PFSK-1 (cell line): ENCODE results near the gene FAM3A.
A peak's percentile ranks its signal among the peaks of the same experiment; 100 is the strongest.

Source experiments
- FOXP2 ChIP-seq: optimal IDR thresholded peaks from 2 replicates; pipeline ENCODE3; 2011; ENCODE audit warnings: borderline replicate concordance, control low read depth, inconsistent platforms; ENCODE audit not compliant: insufficient read depth; ENCODE audit errors: extremely low read length, extremely low read depth
- POLR2AphosphoS5 ChIP-seq: IDR thresholded peaks from 2 replicates; pipeline ENCODE4 v1.6.1; 2012; ENCODE audit warnings: low read depth, mild to moderate bottlenecking, control low read depth, low read length, moderate library complexity
- SIN3A ChIP-seq: IDR thresholded peaks from 2 replicates; pipeline ENCODE4 v1.6.1; 2012; ENCODE audit warnings: mild to moderate bottlenecking, low read length, moderate library complexity, borderline replicate concordance; ENCODE audit not compliant: insufficient read depth
- TAF1 ChIP-seq: IDR thresholded peaks from 2 replicates; pipeline ENCODE4 v1.6.1; 2012; ENCODE audit warnings: low read length, control low read depth, borderline replicate concordance; ENCODE audit not compliant: insufficient read depth
- TF ChIP-seq, protein P1 (sequence below), 2 experiments: IDR thresholded peaks; 2 replicates each; pipeline versions ENCODE4 v1.6.1 to v1.8.0; 2011 to 2012; ENCODE audit warnings: low read depth in 2 of 2, low read length in 2 of 2, control low read depth in 1 of 2, inconsistent platforms in 1 of 2, mild to moderate bottlenecking in 1 of 2, moderate library complexity in 1 of 2; ENCODE audit not compliant: insufficient read depth in 1 of 2

The FAM3A gene

DNA sequence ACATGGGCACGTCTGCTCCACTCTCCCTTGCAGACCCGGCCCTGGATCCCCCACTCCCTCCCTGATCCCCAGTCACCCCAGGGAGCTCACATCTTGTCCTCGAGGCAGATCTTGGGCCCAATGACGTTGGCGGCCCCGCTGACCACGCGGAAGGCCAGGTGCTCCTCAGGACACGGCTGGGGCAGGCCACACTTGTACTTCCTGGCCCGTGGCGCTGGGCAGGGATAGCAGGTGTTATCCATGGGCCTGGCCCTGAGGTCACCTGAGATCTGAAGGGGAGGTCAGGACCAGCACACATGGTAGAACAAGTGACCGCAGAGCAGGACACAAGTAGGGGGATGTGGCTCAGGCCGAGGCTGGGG, 7.7 kb downstream of the FAM3A start:
- TF ChIP-seq SIN3A (no peak), POLR2AphosphoS5 (no peak), FOXP2 (no peak), TAF1 (no peak)
- TF ChIP-seq, protein P1, sequence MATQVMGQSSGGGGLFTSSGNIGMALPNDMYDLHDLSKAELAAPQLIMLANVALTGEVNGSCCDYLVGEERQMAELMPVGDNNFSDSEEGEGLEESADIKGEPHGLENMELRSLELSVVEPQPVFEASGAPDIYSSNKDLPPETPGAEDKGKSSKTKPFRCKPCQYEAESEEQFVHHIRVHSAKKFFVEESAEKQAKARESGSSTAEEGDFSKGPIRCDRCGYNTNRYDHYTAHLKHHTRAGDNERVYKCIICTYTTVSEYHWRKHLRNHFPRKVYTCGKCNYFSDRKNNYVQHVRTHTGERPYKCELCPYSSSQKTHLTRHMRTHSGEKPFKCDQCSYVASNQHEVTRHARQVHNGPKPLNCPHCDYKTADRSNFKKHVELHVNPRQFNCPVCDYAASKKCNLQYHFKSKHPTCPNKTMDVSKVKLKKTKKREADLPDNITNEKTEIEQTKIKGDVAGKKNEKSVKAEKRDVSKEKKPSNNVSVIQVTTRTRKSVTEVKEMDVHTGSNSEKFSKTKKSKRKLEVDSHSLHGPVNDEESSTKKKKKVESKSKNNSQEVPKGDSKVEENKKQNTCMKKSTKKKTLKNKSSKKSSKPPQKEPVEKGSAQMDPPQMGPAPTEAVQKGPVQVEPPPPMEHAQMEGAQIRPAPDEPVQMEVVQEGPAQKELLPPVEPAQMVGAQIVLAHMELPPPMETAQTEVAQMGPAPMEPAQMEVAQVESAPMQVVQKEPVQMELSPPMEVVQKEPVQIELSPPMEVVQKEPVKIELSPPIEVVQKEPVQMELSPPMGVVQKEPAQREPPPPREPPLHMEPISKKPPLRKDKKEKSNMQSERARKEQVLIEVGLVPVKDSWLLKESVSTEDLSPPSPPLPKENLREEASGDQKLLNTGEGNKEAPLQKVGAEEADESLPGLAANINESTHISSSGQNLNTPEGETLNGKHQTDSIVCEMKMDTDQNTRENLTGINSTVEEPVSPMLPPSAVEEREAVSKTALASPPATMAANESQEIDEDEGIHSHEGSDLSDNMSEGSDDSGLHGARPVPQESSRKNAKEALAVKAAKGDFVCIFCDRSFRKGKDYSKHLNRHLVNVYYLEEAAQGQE (IDR thresholded peaks at IDR 0.05; ENCODE audit: insufficient read depth in 1 of 2, low read depth in 2 of 2, low read length in 2 of 2) = no peak

DNA sequence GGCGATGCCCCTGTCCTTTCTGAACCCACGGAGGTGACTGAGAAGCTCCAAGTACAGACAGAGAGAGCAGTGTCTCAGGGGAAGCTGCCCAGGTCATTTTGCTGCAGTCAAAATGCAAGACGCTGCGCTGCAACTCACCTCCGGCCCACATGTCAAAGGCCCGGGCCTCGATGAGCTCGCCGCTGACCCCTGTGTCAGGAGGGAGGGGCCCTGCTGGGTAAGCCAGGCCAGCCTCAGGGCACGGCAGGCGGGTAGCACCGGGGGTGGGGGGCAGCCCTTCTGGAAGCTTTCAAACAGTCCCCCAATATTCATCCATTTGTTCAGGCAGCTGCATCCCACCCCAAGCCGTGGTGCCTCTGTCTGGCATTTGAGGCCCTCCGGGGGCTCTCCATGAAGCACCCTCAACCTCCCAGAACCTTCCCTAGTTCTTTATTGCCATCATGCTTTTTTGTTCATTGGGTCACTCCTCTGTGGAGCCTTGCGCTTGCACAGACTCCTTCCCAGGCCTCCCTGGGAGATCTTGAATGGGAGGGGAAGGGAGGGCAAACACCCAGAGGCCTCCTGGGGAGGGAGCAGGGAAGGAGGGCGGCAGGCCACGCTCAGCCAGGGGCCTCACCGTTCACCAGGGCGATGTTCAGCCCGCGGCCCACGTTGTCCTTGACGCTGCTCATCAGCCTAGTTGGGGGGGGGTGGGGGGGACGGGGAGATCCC, 8.2 kb downstream of the FAM3A start:
- TF ChIP-seq TAF1 = no peak
- TF ChIP-seq POLR2AphosphoS5 = no peak
- TF ChIP-seq, protein P1 (IDR thresholded peaks at IDR 0.05; ENCODE audit: insufficient read depth in 1 of 2, low read depth in 2 of 2, low read length in 2 of 2) = no peak
- no peak for TF ChIP-seq FOXP2
- TF ChIP-seq SIN3A = no peak

DNA sequence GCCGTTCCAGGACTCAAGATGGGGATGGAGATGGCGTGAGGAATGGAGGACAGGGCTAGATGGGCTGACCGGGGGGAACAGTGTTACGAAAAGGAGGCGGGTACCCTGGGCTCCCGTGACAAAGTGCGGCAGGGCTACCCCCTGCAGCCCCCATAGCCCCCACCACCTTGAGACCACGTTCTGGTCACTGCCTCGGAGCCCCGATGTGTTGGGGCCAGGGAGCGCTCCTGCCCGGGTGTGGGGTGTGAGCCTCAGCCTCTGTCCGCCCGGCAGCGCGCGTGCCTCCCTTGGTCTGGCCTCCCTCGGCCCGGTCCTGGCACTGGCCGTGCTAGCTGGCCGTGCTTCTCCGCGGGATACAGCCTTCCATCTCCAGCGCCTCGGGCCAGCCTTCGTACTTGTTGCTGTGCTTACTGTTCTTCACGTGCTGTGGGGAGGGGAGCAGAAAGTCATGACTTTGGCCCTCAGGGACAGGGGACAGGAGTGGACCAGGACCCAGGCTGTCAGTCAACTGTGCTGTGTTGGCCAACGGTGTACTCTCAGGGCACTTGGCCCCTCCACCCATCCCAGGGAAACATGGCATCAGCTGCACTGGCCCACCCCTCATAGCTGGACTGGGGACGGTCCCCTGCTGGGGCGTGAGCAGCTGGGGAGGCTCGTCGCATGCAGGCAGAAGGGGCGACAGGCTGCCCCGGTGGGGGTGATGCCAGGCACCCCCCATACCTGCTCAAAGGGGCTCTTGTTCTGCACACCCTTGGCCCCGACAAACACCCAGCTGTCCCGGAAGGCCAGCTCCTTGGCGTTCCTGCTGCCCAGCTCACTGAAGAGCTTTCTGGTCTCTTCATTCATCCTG, 9.3 kb downstream of the FAM3A start:
- TF ChIP-seq TAF1 (no peak), SIN3A (no peak), POLR2AphosphoS5 (no peak), FOXP2 (no peak)
- TF ChIP-seq, protein P1 (IDR thresholded peaks at IDR 0.05; ENCODE audit: insufficient read depth in 1 of 2, low read depth in 2 of 2, low read length in 2 of 2) = no peak

DNA sequence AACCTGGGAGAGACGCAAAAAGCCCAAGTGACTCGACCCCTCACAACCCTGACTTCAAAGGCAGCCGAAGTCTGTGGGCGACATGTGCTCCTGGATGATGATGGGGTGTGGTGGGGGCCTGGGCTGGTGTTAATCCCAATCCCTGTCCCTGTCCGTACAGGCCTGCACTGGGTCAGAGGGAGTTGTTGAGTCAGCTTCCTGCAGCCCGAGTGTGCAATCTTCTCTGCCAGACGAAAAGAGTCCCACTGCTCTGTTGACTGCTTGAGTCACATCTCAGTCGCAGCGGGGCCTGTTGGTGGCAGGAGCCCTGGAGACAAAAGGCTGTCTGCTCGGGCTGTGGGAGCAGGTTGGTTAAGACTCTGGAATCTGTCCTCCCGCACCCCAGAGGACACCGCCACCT, 10.3 kb downstream of the FAM3A start:
- no peak for TF ChIP-seq POLR2AphosphoS5
- TF ChIP-seq FOXP2 = peak; percentile 6

DNA sequence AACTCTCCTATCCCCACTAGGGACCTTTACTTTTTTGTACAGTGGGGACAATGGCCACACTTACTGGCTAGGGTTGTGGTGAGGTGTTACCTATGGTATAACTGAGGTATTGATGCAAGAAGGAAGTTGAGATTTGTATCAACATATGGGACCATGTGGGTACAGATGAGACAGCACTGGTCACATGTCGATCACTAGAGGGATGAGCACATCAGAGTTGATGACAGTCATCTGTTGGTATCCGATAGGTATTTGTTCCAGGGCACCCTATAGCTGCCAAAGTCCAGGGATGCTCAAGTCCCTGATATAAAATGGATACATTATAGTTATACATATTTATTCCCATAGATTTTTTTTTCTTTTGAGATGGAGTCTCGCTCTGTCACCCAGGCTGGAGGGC, 13.0 kb downstream of the FAM3A start:
- no peak for TF ChIP-seq TAF1
- TF ChIP-seq FOXP2 = no peak
- no peak for TF ChIP-seq POLR2AphosphoS5
- TF ChIP-seq, protein P1 (IDR thresholded peaks at IDR 0.05; ENCODE audit: insufficient read depth in 1 of 2, low read depth in 2 of 2, low read length in 2 of 2) = no peak
- no peak for TF ChIP-seq SIN3A
